IPS-20b (cell line): ENCODE data around the gene OR4D11.
A peak's percentile ranks its signal among the peaks of the same experiment; 100 is the strongest.

Source experiments
- H3K27ac ChIP-seq: one replicate; pipeline ENCODE4 v1.5.1; 2013; ENCODE audit warnings: low read length
- H3K27me3 ChIP-seq: 2 replicates; pipeline ENCODE4 v1.6.1; 2013; ENCODE audit warnings: mild to moderate bottlenecking, low read length, inconsistent platforms; ENCODE audit not compliant: insufficient read depth
- H3K36me3 ChIP-seq: 2 replicates; pipeline ENCODE4 v1.6.1; 2013; ENCODE audit warnings: low read depth, mild to moderate bottlenecking, inconsistent platforms, low read length, moderate library complexity; ENCODE audit not compliant: insufficient read depth
- H3K4me1 ChIP-seq: 2 replicates; pipeline ENCODE4 v1.6.1; 2013; ENCODE audit warnings: mild to moderate bottlenecking, control low read depth, inconsistent platforms, low read length, moderate library complexity; ENCODE audit not compliant: insufficient read depth
- H3K4me3 ChIP-seq: 2 replicates; pipeline ENCODE4 v1.5.1; 2013; ENCODE audit warnings: mild to moderate bottlenecking, low read length, inconsistent platforms
- H3K9ac ChIP-seq: 2 replicates; pipeline ENCODE4 v1.6.1; 2013; ENCODE audit warnings: low read depth, mild to moderate bottlenecking, inconsistent platforms, low read length, moderate library complexity
- H3K9me3 ChIP-seq: 2 replicates; pipeline ENCODE4 v1.6.1; 2013; ENCODE audit warnings: mild to moderate bottlenecking, low read depth, low read length, inconsistent platforms; ENCODE audit not compliant: insufficient read depth

The OR4D11 gene

DNA sequence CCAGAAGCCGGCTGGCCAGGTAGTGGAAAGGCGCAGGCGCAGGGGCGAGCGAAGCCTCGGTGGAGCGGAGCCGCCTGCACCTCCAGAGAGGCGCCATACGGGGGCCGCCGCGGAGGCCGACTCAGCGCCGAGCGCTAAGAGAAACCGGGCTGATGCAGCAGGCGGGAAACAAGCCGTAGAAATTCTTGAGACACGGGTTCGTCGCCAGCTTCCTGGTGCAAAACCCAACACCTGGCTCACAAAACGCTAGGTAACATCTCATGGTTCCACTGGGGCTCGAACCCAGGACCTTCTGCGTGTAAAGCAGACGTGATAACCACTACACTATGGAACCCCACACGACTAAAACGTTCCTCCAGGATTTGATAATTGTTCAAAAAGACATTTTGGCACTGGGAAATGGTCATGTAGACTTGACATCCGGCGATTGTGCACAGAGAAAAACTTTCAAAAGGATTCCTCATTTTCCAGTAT is 47.0 kb downstream of the OR4D11 start:
- Histone ChIP-seq H3K4me1 (peaks cover 7% of the 10 kb centered on the region; the same call in 1 of the 2 replicates), H3K9me3 (no peaks in the 10 kb centered on the region), H3K36me3 (no peaks in the 10 kb centered on the region), H3K4me3 (peak overlapping the region; percentile 83), H3K27me3 (0 out of 2 replicates have a peak, but pooled peaks cover 1% of the 10 kb centered on the region), H3K27ac (no peak overlapping the region), H3K9ac (peak overlapping the region; percentile 69; the same call in 1 of the 2 replicates)

DNA sequence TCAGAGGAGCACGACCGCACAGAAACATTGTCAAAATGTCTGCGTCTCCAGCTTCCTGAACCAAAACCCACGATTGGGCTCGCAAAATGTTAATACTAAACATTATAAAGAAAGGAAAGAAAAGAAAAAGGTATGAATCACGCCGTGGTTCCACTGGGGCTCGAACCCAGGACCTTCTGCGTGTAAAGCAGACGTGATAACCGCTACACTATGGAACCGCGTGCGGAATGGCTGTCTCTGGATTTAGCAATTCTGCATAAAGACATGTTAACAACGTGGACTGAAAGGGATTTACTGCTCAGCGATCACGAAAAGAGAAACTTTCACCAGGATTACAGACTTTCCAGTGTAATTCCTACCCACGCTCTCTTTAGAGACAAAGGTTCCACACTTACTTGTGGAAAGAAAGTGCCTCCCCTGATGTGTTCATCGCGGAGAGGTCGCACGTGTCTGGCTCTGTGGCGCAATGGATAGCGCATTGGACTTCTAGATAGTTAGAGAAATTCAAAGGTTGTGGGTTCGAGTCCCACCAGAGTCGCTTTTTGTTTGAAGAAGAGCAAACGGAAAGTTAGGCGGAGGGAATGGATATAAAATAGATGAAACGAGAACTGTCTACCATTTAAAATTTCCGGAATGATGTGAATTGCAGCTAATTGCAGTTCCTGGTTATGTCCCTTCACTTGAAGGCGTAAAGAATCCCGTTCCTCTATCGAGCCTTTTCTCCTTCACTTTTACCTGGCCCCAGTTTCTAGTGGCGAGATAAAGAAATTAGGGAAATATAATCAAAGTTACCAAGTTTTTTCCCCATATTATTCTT is 47.7 kb downstream of the OR4D11 start:
- H3K9me3 ChIP-seq: no peaks in the 10 kb centered on the region
- H3K4me1 ChIP-seq: peaks cover 7% of the 10 kb centered on the region; the same call in 1 of the 2 replicates
- 0 out of 2 replicates have a peak, but pooled peaks cover 5% of the 10 kb centered on the region for H3K27me3 ChIP-seq
- peak overlapping the region; percentile 69; the same call in 1 of the 2 replicates for H3K9ac ChIP-seq
- H3K36me3 ChIP-seq: no peaks in the 10 kb centered on the region
- peak overlapping the region; percentile 83 for H3K4me3 ChIP-seq
- H3K27ac ChIP-seq: no peak overlapping the region

DNA sequence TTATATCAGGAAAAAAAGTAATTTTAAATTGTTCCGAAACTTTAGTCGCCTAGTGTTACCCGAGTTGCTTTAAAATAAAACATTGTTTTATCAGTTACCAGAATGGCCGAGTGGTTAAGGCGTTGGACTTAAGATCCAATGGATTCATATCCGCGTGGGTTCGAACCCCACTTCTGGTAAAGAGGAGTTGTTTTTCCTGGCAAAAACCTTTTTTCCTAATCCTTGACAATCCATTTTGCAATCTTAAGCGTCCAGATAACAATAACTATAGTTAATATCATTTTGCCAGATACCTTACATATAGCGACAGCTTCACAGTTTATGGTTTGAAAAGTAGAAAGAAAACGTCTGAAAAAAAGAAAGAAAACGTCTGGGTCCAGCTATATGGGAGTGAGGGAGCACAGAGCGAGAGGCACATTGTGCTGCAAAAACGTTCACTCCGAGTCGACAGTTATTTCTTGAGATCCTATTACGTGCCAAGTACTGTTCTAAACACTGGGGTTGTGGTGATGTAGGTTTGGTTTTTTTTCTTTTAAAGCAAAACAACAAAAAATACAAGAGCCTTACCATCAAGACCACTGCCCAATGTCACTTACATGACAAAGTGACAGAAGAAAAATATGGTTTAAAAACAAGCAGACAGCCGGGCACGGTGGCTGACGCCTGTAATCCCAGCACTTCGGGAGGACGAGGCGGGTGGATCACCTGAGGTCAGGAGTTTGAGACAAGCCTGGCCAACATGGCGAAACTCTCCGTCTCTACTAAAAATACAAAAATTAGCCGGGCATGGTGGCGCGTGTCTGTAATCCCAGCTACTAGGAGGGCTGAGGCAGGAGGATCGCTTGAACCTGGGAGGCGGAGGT is 48.5 kb downstream of the OR4D11 start:
- no peaks in the 10 kb centered on the region for H3K36me3 ChIP-seq
- peak overlapping the region; percentile 69; the same call in 1 of the 2 replicates for H3K9ac ChIP-seq
- H3K4me1 ChIP-seq: peaks cover 7% of the 10 kb centered on the region; the same call in 1 of the 2 replicates
- H3K4me3 ChIP-seq: peak overlapping the region; percentile 83
- no peaks in the 10 kb centered on the region for H3K9me3 ChIP-seq
- 0 out of 2 replicates have a peak, but pooled peaks cover 5% of the 10 kb centered on the region for H3K27me3 ChIP-seq
- no peak overlapping the region for H3K27ac ChIP-seq

DNA sequence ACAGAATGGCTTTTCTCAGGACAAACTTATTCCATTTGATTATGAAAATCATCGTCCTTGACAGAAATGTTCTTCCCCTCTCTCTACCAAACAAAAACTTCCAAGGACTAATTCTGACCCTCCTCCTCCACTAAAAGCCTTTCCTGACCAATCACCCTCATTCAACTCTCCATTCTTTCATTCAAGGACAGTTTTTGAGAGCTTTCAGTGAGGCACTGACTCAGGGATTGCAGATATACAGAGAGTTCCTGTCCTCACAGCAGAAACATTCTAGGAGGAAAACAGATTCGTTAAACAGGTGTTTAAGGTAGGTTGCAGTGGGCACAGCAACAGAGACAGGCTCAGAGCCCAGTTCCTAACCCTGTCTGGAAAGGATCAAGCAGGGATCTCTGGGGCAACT is 49.5 kb downstream of the OR4D11 start:
- H3K9me3 ChIP-seq: no peaks in the 10 kb centered on the region
- no peak overlapping the region for H3K4me3 ChIP-seq
- H3K4me1 ChIP-seq: peaks cover 4% of the 10 kb centered on the region; the same call in 1 of the 2 replicates
- no peak overlapping the region for H3K27ac ChIP-seq
- H3K27me3 ChIP-seq: 0 out of 2 replicates have a peak, but pooled peaks cover 5% of the 10 kb centered on the region
- H3K36me3 ChIP-seq: no peaks in the 10 kb centered on the region
- H3K9ac ChIP-seq: no peak overlapping the region

DNA sequence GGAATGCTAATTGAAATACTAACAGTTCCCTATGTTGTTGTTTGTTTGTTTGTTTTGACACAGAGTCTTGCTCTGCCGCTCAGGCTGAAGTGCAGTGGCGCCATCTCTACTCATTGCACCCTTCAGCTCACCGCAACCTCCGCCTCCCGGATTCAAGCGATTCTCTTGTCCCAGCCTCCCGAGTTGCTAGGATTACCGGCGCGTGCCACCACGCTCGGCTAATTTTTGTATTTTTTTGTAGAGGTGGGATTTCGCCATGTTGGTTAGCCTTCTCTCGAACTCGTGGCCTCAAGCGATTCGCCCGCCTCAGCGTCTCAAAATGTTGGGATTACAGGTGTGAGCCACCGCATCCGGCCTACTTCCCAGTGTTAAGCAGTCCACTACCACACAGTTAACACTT is 49.9 kb downstream of the OR4D11 start:
- Histone ChIP-seq H3K9me3 (no peaks in the 10 kb centered on the region), H3K9ac (no peak overlapping the region), H3K27me3 (0 out of 2 replicates have a peak, but pooled peaks cover 5% of the 10 kb centered on the region), H3K4me3 (no peak overlapping the region), H3K27ac (no peak overlapping the region), H3K36me3 (no peaks in the 10 kb centered on the region), H3K4me1 (peaks cover 3% of the 10 kb centered on the region; the same call in 1 of the 2 replicates)
